HepG2 (cell line): ENCODE results near the gene EIF2S2. TPM values are rescaled to one million over a fixed set of nuclear protein-coding genes. Genes with fewer than 3 reads are reported as not detected.
A peak's percentile ranks its signal among the peaks of the same experiment; 100 is the strongest.

Experiments
- ATF6 ChIP-seq: sonication (generic); formaldehyde crosslinking; conservative IDR thresholded peaks from 2 replicates; pipeline ENCODE4 v1.4.0; 2020; ENCODE audit warnings: missing genetic modification reagents
- BHLHE40 ChIP-seq: IDR thresholded peaks from 2 replicates; pipeline ENCODE4 v1.6.1; 2011; ENCODE audit warnings: low read length, improper control_type of control experiment
- FOXA3 ChIP-seq: IDR thresholded peaks from 2 replicates; pipeline ENCODE4 v1.6.1; 2016; ENCODE audit warnings: missing genetic modification reagents, missing compliant biosample characterization
- ISX ChIP-seq: sonication (generic); formaldehyde crosslinking; conservative IDR thresholded peaks from 2 replicates; pipeline ENCODE4 v1.5.0; 2020; ENCODE audit warnings: missing genetic modification reagents
- MTF1 ChIP-seq: sonication (generic); formaldehyde crosslinking; IDR thresholded peaks from 2 replicates; pipeline ENCODE4 v1.5.0; 2020; ENCODE audit warnings: missing genetic modification reagents
- TIGD3 ChIP-seq: sonication (generic); formaldehyde crosslinking; IDR thresholded peaks from 2 replicates; pipeline ENCODE4 v1.5.1; 2020; ENCODE audit warnings: mild to moderate bottlenecking, missing genetic modification reagents, borderline replicate concordance
- ZBTB10 ChIP-seq: sonication (generic); formaldehyde crosslinking; IDR thresholded peaks from 2 replicates; pipeline ENCODE4 v1.4.0; 2020; ENCODE audit warnings: missing genetic modification reagents, borderline replicate concordance
- ZBTB37 ChIP-seq: sonication (generic); formaldehyde crosslinking; IDR thresholded peaks from 2 replicates; pipeline ENCODE4 v1.4.0; 2020; ENCODE audit warnings: mild to moderate bottlenecking, missing genetic modification reagents
- ZBTB4 ChIP-seq: sonication (generic); formaldehyde crosslinking; IDR thresholded peaks from 2 replicates; pipeline ENCODE4 v1.4.0; 2020; ENCODE audit warnings: missing genetic modification reagents, mild to moderate bottlenecking, borderline replicate concordance
- ZFP37 ChIP-seq: sonication (generic); formaldehyde crosslinking; IDR thresholded peaks from 2 replicates; pipeline ENCODE4 v1.4.0; 2020; ENCODE audit warnings: missing genetic modification reagents, borderline replicate concordance
- ZNF101 ChIP-seq: sonication (generic); formaldehyde crosslinking; IDR thresholded peaks from 2 replicates; pipeline ENCODE4 v1.4.0; 2020; ENCODE audit warnings: mild to moderate bottlenecking, low read depth, missing genetic modification reagents, borderline replicate concordance
- ZNF235 ChIP-seq: sonication (generic); formaldehyde crosslinking; IDR thresholded peaks from 2 replicates; pipeline ENCODE4 v1.8.1; 2023; ENCODE audit warnings: mild to moderate bottlenecking, missing genetic modification reagents, borderline replicate concordance
- ZNF552 ChIP-seq: sonication (generic); formaldehyde crosslinking; IDR thresholded peaks from 2 replicates; pipeline ENCODE4 v1.9.0; 2022; ENCODE audit warnings: missing genetic modification reagents, mild to moderate bottlenecking, borderline replicate concordance
- ZNF557 ChIP-seq: sonication (generic); formaldehyde crosslinking; IDR thresholded peaks from 2 replicates; pipeline ENCODE4 v1.4.0; 2020; ENCODE audit warnings: missing genetic modification reagents
- ZNF597 ChIP-seq: sonication (generic); formaldehyde crosslinking; IDR thresholded peaks from 2 replicates; pipeline ENCODE4 v1.5.0; 2020; ENCODE audit warnings: missing genetic modification reagents
- ZNF746 ChIP-seq: sonication (generic); formaldehyde crosslinking; IDR thresholded peaks from 2 replicates; pipeline ENCODE4 v1.8.0; 2022; ENCODE audit warnings: mild to moderate bottlenecking, missing genetic modification reagents
- polyA plus RNA-seq, 8 experiments: library from polyadenylated mRNA; depleted of rRNA in 3 of 8; stranded (reverse) in 7 of 8; unstranded in 1 of 8; fragments of >200 nt; fragmentation: Illumina TruSeq in 4 of 8; extraction: Trizol in 4 of 8; gene quantifications; 2 replicates each; pipeline versions ENCODE4 v1.2.1 to v1.2.3, GENCODE V29; 2011 to 2016; ENCODE audit warnings: low read depth in 4 of 8, missing spikeins in 1 of 8, mixed read lengths in 1 of 8; ENCODE audit not compliant: insufficient read depth in 1 of 8
- total RNA-seq, 5 experiments: library from RNA; depleted of rRNA; stranded (reverse); fragments of >200 nt; fragmentation: Illumina TruSeq; extraction: Trizol; gene quantifications; 2 replicates each; pipeline ENCODE4 v1.2.3, GENCODE V29; 2016; ENCODE audit warnings: low read depth in 1 of 5

The EIF2S2 gene
- total and polyA plus RNA-seq, 2 of the 13 experiments (the other 11 are each of a cell fraction or from before 2014, with no cell fraction given), result 126 to 213 TPM

GRCh38 chr20:34112600-34113101, 608 bp upstream of the EIF2S2 start (continued):
- peak; percentile 73; the same call in 1 of the 2 replicates for TF ChIP-seq ATF6 (CRISPR knock-in tag)
- TF ChIP-seq ISX (CRISPR knock-in tag), result no peak
- 0 out of 2 replicates have a peak, but pooled peaks have one; percentile 17 for TF ChIP-seq ZBTB37
- TF ChIP-seq ZBTB4 (CRISPR knock-in tag), result no peak
- TF ChIP-seq ZNF746 (CRISPR knock-in tag), result peak; percentile 5; the same call in 1 of the 2 replicates
- TF ChIP-seq MTF1 (CRISPR knock-in tag), result 0 out of 2 replicates have a peak, but pooled peaks have one; percentile 15
- peak; percentile 36; the same call in 1 of the 2 replicates for TF ChIP-seq ZFP37
- 0 out of 2 replicates have a peak, but pooled peaks have one; percentile 4 for TF ChIP-seq ZNF101 (CRISPR knock-in tag)
- TF ChIP-seq ZNF552 (CRISPR knock-in tag), result no peak
- 0 out of 2 replicates have a peak, but pooled peaks have one; percentile 34 for TF ChIP-seq ZNF597
- TF ChIP-seq ZNF235 (CRISPR knock-in tag), result 0 out of 2 replicates have a peak, but pooled peaks have one; percentile 52
- no peak for TF ChIP-seq FOXA3 (CRISPR knock-in tag)
- TF ChIP-seq TIGD3, result peak; percentile 9; the same call in 1 of the 2 replicates
- TF ChIP-seq ZBTB10 (CRISPR knock-in tag), result peak; percentile 16; the same call in 1 of the 2 replicates
- TF ChIP-seq BHLHE40, result no peak; the same call in 1 of the 2 replicates
- 0 out of 2 replicates have a peak, but pooled peaks have one; percentile 73 for TF ChIP-seq ZNF557 (CRISPR knock-in tag)
